Measurements from ENCODE around the gene SPDYE16. TPM values are rescaled to one million over a fixed set of nuclear protein-coding genes. Genes with fewer than 3 reads are reported as not detected.
A peak's percentile ranks its signal among the peaks of the same experiment; 100 is the strongest.
"Not testable (repeated sequence)": the region's sequence is repeated elsewhere in the genome, so short reads cannot be mapped to it uniquely, and the experiment has no call there.

Gene SPDYE16, protein sequence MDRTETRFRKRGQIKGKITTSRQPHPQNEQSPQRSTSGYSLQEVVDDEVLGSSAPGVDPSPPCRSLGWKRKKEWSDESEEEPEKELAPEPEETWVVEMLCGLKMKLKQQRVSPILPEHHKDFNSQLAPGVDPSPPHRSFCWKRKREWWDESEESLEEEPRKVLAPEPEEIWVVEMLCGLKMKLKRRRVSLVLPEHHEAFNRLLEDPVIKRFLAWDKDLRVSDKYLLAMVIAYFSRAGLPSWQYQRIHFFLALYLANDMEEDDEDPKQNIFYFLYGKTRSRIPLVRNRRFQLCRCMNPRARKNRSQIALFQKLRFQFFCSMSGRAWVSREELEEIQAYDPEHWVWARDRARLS
- under 0.01 TPM for total RNA-seq

DNA sequence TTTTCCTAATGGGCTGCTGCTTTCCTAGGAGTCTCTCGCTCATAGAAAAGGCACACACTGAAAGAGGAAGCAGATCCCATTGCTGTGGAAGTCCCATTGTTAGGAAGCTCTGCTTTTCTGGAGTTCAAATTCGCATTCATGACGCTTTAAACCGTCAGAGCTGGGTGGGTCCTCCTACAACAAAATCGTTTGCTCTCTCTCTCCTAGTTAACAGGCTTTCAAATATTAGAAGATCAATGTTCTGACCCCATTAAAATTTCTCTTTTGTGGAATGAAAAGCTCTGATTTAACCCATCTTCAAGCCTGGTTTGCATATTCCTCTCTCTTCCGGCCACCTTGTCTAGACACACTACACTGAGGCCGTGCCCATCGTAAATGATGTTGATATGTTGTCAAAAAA is at the start of gene SPDYE16:
SPDYE16 (minus strand) TSS at position 101 of the 400 bp plus-strand sequence. CDS start 1,838 bp downstream, outside the sequence.
- DNase-seq (ENCODE audit: low read depth in 2 of 3, low spot score in 2 of 3), result not testable (repeated sequence)

- DNase-seq (ENCODE audit: low read depth in 2 of 3, low spot score in 2 of 3), result not testable (repeated sequence)
Observed at GRCh38 chr7:76592694-76593093, 49.6 kb upstream of the SPDYE16 start.

DNA sequence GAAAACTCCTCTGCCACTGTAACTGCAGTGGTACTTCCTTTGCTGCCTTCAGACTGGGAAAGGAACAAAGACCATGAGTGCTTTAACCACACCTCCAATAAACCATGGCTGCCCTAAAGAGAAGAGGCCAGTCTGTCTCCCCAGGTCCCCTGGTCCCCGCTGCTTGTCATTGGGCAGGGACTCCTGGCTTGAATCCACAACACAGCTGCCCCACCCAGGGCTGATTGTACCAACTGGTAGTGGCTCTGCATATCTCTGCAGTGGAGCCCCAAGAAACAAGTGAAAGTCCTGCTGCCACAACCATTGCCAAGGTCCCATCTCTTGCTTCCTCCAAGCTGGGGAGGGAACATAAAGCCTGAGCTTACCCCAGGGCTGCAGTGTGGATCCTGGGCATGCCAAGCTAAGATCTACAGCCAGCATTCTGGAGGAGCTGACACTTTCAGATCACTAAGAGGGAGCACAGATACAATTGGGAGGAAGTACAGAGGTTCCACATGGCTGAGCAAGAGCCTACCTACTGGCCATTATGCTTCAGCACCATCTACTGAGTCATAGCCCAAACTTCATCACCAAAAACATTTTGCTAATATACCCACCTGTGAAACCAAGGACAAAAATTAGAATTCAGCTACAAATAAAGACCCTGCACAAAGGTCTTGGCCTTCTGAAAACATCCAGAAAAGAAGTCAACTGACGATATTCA is 48.7 kb upstream of the SPDYE16 start:
- DNase-seq (ENCODE audit: low read depth in 2 of 3, low spot score in 2 of 3), result not testable (repeated sequence)

DNA sequence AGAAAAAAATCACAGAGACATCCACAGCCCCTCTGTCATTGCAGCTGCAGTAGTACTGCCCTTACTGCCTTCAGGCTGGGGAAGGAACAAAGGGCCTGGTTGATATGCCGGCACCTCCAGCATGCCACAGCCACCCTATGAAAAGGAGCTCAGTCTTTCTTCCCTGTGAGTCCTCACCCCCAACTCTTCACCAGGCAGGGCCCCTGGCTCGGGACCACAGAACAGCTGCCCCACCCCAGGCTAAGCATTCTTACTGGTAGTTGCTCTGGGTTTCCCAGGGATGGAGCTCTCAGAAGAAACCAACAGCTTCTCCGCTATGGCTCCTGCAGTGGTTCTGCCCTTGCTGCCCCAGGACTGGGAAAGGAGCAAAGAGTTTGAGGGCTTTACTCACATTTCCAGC is 47.9 kb upstream of the SPDYE16 start:
- not testable (repeated sequence) for DNase-seq (ENCODE audit: low read depth in 2 of 3, low spot score in 2 of 3)

DNA sequence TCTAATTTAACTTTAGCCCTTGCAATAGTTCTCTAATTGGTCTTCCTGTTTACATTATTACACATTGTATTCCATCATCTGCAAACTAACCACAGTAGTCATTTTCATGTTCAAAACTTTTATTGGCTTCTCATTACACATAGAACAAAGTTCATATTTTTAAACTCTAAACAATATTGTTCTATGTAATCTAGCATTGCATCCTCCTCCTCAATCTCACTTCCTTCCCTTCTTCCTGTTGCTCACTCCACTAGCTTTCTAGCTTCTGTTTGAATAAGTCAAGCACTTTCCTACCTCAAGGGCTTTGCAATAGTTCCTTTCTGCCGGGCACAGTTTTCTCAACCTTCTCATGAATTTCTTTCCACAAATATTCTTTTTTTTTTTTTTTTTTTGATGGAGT is 45.5 kb upstream of the SPDYE16 start:
- not testable (repeated sequence) for DNase-seq (ENCODE audit: low read depth in 2 of 3, low spot score in 2 of 3)

- not testable (repeated sequence) for DNase-seq (ENCODE audit: low read depth in 2 of 3, low spot score in 2 of 3)
Observed at GRCh38 chr7:76586585-76587315, 43.7 kb upstream of the SPDYE16 start.

DNA sequence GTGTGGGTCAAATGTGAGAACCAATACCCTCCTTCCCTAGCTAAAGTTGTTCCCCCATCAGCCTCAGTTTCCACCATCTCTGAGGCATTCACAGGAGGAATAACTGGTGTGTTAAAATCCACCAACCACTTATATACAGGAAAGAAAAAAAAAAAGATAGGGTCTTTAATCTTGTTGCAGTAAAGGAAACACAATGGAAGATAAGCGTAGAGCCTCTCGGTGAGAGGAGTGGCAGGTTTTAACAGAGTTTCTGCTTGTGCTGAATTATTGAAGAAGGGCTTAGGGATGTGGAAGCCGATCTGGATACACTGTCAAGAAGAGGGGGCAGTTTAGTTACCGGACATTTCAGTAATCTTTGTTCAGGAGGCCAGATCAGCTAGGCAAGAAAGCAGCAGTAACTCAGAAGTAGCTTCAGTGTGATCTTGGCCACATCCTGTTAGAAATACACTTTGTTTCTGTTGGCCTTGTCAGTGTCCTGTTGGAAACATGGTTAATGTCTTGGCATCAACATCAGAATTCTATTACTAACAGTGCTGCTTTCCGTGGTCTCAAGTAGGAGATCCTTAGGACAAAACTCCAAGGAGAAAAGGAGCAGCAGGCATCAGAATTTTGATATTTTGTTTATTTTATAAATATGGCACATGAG is 40.7 kb upstream of the SPDYE16 start:
- DNase-seq (ENCODE audit: low read depth in 2 of 3, low spot score in 2 of 3), result not testable (repeated sequence)

DNA sequence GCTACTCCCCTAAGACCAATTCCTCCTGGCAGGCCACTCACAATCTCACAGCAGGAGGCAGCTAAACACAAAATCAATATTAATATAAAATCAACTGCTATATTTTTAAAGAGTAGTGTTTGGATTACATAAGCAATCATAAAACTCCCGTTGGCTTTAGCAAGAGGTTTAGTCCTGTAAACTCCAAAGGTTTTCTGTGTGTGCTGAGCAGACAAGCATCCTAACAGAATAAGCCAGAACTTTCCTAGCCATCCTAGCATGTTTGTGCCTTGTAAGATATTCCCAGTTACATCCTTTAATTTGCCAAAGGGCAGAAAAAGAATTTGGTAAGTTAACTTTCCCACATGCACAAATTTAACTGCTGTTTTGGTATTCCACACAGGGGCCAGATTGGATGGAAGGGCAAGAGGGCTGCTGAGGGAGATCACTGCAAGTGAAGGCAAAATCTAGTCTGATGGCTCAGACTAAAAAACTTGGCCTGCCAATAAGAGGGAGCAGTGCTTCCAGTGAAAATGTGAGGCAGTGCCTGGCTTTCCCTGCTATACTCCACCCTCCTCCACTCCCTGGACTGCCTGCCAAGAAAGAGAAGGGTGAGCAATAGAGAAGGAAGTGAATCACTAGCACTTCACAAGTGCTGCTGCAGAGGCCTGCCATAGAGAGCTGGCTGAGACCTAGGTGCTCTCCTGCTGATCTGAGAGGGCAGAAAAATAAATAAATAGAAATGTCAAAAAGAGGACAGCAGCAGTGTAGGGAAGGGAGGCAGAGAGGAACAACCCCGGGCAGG is 39.9 kb upstream of the SPDYE16 start:
- peak in 2 of 3 donors; percentile 28 to 33 for DNase-seq (ENCODE audit: low read depth in 2 of 3, low spot score in 2 of 3)

- not testable (repeated sequence) for DNase-seq (ENCODE audit: low read depth in 2 of 3, low spot score in 2 of 3)
Observed at GRCh38 chr7:76575919-76576655, 33.0 kb upstream of the SPDYE16 start.

- not testable (repeated sequence) for DNase-seq (ENCODE audit: low read depth in 2 of 3, low spot score in 2 of 3)
Observed at GRCh38 chr7:76575431-76575830, 32.3 kb upstream of the SPDYE16 start.

DNA sequence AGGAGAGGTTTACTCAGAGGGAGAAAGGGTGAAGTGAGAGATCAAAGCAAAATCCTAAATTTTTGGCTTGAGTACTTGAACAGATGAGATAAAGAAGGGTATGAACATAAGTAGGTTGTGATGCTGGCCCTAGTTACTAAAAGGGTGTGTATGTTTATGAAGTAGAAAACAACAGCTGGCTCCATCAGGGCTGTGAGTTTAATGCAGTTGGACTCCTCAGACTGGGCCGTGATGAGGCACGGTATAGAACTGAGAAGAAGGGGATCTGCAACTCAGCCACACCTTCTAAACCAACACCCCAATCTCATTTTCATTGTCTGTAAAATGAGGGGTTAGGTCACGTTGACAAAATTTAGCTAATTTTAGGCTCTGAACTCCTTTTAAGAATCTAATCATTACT is 29.2 kb upstream of the SPDYE16 start:
- DNase-seq (ENCODE audit: low read depth in 2 of 3, low spot score in 2 of 3), result not testable (repeated sequence)

GRCh38 chr7:76570324-76570775 is 27.3 kb upstream of the SPDYE16 start:
- DNase-seq (ENCODE audit: low read depth in 2 of 3, low spot score in 2 of 3), result not testable (repeated sequence)

- DNase-seq (ENCODE audit: low read depth in 2 of 3, low spot score in 2 of 3), result not testable (repeated sequence)
Observed at GRCh38 chr7:76568742-76569141, 25.6 kb upstream of the SPDYE16 start.

DNA sequence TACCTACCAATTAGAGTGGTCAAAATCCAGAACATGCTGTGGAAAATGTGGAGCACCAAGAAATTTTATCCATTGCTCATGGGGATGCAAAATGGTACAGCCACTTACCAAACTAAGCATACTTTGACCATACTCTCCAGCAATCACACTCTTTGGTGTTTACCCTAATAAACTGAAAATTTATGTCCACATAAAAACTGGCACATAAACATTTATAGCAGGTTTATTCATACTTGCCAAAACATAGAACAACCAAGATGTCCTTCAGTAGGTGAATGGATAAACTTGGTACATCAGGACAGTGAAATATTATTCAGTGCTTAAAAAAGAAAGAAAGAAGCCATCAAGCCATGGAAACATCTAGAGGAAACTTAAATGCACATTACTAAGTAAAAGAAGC is 24.7 kb upstream of the SPDYE16 start:
- DNase-seq (ENCODE audit: low read depth in 2 of 3, low spot score in 2 of 3), result not testable (repeated sequence)

DNA sequence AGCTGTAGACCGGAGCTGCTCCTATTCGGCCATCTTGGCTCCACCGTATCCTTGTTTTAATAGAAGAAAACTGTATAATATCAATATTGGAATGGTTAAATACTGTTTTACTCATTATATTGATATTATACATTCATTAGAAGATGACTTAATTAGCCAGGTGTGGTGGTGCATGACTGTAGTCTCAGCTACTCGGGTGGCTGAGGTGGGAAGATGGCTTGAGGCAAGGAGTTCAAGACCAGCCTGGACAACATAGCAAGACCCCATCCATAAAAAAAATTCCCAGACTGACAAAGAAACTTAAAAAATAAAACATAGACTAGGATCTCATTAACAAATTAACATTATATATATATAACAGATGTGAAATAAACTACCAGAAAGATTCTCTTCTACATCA is 24.2 kb upstream of the SPDYE16 start:
- not testable (repeated sequence) for DNase-seq (ENCODE audit: low read depth in 2 of 3, low spot score in 2 of 3)

- not testable (repeated sequence) for DNase-seq (ENCODE audit: low read depth in 2 of 3, low spot score in 2 of 3)
Observed at GRCh38 chr7:76565001-76565400, 21.9 kb upstream of the SPDYE16 start.

DNA sequence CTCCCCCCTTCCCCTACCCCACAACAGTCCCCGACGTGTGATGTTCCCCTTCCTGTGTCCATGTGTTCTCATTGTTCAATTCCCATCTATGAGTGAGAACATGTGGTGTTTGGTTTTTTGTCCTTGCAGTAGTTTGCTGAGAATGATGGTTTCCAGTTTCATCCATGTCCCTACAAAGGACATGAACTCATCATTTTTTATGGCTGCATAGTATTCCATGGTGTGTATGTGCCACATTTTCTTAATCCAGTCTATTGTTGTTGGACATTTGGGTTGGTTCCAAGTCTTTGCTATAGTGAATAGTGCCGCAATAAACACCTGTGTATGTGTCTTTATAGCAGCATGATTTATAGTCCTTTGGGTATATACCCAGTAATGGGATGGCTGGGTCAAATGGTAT is 18.2 kb upstream of the SPDYE16 start:
- not testable (repeated sequence) for DNase-seq (ENCODE audit: low read depth in 2 of 3, low spot score in 2 of 3)

GRCh38 chr7:76560157-76560556 is 17.1 kb upstream of the SPDYE16 start:
- not testable (repeated sequence) for DNase-seq (ENCODE audit: low read depth in 2 of 3, low spot score in 2 of 3)

DNA sequence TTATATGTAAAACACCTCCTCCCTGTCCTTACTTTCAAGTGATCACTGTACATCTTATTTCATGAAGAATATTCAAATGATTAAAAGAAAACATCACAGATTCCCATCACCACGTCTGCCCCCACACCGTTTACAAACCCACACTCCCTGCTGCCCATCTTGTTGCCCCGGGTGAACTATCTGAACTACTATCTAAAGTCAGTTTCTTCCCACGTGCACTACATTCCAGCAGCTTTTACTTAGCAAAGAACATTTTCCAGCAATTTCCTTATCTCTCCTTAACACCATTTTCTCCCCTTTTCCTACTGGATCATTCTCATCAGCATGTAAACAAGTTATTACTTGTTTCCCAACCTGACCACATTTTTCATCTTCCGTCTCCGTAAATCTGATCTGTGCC is 16.6 kb upstream of the SPDYE16 start:
- DNase-seq (ENCODE audit: low read depth in 2 of 3, low spot score in 2 of 3), result not testable (repeated sequence)
